Mesendoderm (in vitro differentiated cells): ENCODE results near the gene AIG1.

ENCODE experiments used
- DNase-seq: peaks from one replicate; pipeline ENCODE4 v3.0.0; 2013
- H2AK5ac ChIP-seq: 2 replicates; pipeline ENCODE4 v1.6.1; 2013; ENCODE audit warnings: low read length, inconsistent platforms
- H2BK120ac ChIP-seq: 2 replicates; pipeline ENCODE4 v1.6.1; 2013; ENCODE audit warnings: low read depth, mild to moderate bottlenecking, low read length, moderate library complexity, mixed read lengths
- H2BK15ac ChIP-seq: replicated peaks from 2 replicates; pipeline ENCODE4 v1.6.1; 2013; ENCODE audit warnings: low read depth, mild to moderate bottlenecking, moderate library complexity
- H2BK5ac ChIP-seq: 2 replicates; pipeline ENCODE4 v1.6.1; 2013; ENCODE audit warnings: low read length, inconsistent platforms
- H3K18ac ChIP-seq: 2 replicates; pipeline ENCODE4 v1.6.1; 2013; ENCODE audit warnings: mild to moderate bottlenecking, low read length, mixed read lengths
- H3K23ac ChIP-seq: one replicate; pipeline ENCODE4 v1.6.1; 2013; ENCODE audit warnings: low read length
- H3K27ac ChIP-seq: 2 replicates; pipeline ENCODE4 v1.5.1; 2013; ENCODE audit warnings: low read depth, mild to moderate bottlenecking, inconsistent platforms, low read length, moderate library complexity
- H3K27me3 ChIP-seq: 2 replicates; pipeline ENCODE4 v1.6.1; 2013; ENCODE audit warnings: low read length, control low read depth, mild to moderate bottlenecking, inconsistent platforms; ENCODE audit not compliant: insufficient read depth, poor library complexity
- H3K36me3 ChIP-seq: 2 replicates; pipeline ENCODE4 v1.6.1; 2013; ENCODE audit warnings: low read length, inconsistent platforms; ENCODE audit not compliant: control insufficient read depth, insufficient read depth
- H3K4ac ChIP-seq: one replicate; pipeline ENCODE4 v1.6.1; 2013; ENCODE audit warnings: low read depth, mild to moderate bottlenecking, low read length, moderate library complexity
- H3K4me1 ChIP-seq: 2 replicates; pipeline ENCODE4 v1.6.1; 2013; ENCODE audit warnings: low read depth, low read length, inconsistent platforms; ENCODE audit not compliant: control insufficient read depth
- H3K4me2 ChIP-seq: 2 replicates; pipeline ENCODE4 v1.6.1; 2013; ENCODE audit warnings: low read length
- H3K4me3 ChIP-seq: 2 replicates; pipeline ENCODE4 v1.5.1; 2013; ENCODE audit warnings: mild to moderate bottlenecking, low read length
- H3K56ac ChIP-seq: one replicate; pipeline ENCODE4 v1.6.1; 2013; ENCODE audit warnings: low read length
- H3K79me1 ChIP-seq: 2 replicates; pipeline ENCODE4 v1.6.1; 2013; ENCODE audit warnings: low read length, inconsistent platforms
- H3K79me2 ChIP-seq: 2 replicates; pipeline ENCODE4 v1.6.1; 2013; ENCODE audit warnings: mild to moderate bottlenecking, low read length; ENCODE audit not compliant: control insufficient read depth, insufficient read depth
- H3K9ac ChIP-seq: 2 replicates; pipeline ENCODE4 v1.6.1; 2013; ENCODE audit warnings: low read length, inconsistent platforms
- H4K5ac ChIP-seq: one replicate; pipeline ENCODE4 v1.6.1; 2013; ENCODE audit warnings: low read length
- H4K8ac ChIP-seq: one replicate; pipeline ENCODE4 v1.6.1; 2013; ENCODE audit warnings: low read depth, mild to moderate bottlenecking, control low read depth, low read length, moderate library complexity
- WGBS: extraction: QIAGEN DNeasy Blood & Tissue Kit; methylation state at CpG from one replicate; pipeline ENCODE4 v1.1.7; 2013; ENCODE audit warnings: low lambda C conversion rate, missing lambda C conversion rate; ENCODE audit not compliant: insufficient coverage; ENCODE audit errors: extremely low coverage; 5-methylcytosine and 5-hydroxymethylcytosine counted together

AIG1 gene

GRCh38 chr6:143215771-143216170 is 155.1 kb downstream of the AIG1 start:
- no peak overlapping the region for H3K9ac ChIP-seq
- no peak overlapping the region for H2AK5ac ChIP-seq
- H4K8ac ChIP-seq: no peak overlapping the region
- H3K4me2 ChIP-seq: no peak overlapping the region
- DNase-seq: no peak
- H3K27ac ChIP-seq: no peak overlapping the region
- no CpG with 5 or more reads among the region's 1 CpG for WGBS
- H3K4me1 ChIP-seq: no peaks in the 10 kb centered on the region
- H4K5ac ChIP-seq: no peak overlapping the region
- no peak overlapping the region for H3K4me3 ChIP-seq
- no peak overlapping the region for H3K4ac ChIP-seq
- no peaks in the 10 kb centered on the region for H3K36me3 ChIP-seq
- H2BK120ac ChIP-seq: no peak overlapping the region
- no peak overlapping the region for H3K18ac ChIP-seq
- H3K27me3 ChIP-seq: no peaks in the 10 kb centered on the region
- no peaks in the 10 kb centered on the region for H3K79me2 ChIP-seq
- no peaks in the 10 kb centered on the region for H3K79me1 ChIP-seq
- H3K56ac ChIP-seq: no peak overlapping the region
- no peak overlapping the region for H2BK5ac ChIP-seq
- no peak overlapping the region for H2BK15ac ChIP-seq
- H3K23ac ChIP-seq: no peak overlapping the region

DNA sequence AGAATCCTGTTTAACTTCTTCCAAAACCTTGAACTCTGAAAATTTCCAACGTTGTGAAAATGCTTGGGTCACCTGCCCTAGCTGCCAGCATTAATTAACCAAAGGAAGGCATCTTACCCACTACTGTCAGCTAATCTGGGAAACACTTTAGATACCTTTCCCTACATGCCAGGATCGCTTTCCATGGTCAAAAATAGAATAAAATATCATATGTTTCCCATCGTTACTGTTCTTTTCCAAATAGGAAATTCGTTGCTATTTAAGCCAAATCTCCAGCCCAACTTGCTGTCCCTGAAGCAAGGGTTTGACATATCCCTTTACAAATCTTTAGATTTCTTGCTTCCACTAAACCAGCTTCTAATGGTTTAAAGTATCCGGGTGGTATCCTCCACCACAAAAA is 157.5 kb downstream of the AIG1 start:
- H4K8ac ChIP-seq: no peak overlapping the region
- no peak overlapping the region for H2BK15ac ChIP-seq
- H4K5ac ChIP-seq: no peak overlapping the region
- H3K27me3 ChIP-seq: no peaks in the 10 kb centered on the region
- H3K4me3 ChIP-seq: no peak overlapping the region
- H3K79me1 ChIP-seq: no peaks in the 10 kb centered on the region
- no peak overlapping the region for H3K56ac ChIP-seq
- DNase-seq: no peak
- WGBS: no CpG with 5 or more reads among the region's 5 CpGs
- H3K36me3 ChIP-seq: no peaks in the 10 kb centered on the region
- H3K4ac ChIP-seq: no peak overlapping the region
- no peak overlapping the region for H3K4me2 ChIP-seq
- no peak overlapping the region for H3K27ac ChIP-seq
- H3K18ac ChIP-seq: no peak overlapping the region
- H3K79me2 ChIP-seq: no peaks in the 10 kb centered on the region
- H3K23ac ChIP-seq: no peak overlapping the region
- H3K9ac ChIP-seq: no peak overlapping the region
- no peak overlapping the region for H2AK5ac ChIP-seq
- H3K4me1 ChIP-seq: no peaks in the 10 kb centered on the region
- H2BK5ac ChIP-seq: no peak overlapping the region
- H2BK120ac ChIP-seq: no peak overlapping the region

DNA sequence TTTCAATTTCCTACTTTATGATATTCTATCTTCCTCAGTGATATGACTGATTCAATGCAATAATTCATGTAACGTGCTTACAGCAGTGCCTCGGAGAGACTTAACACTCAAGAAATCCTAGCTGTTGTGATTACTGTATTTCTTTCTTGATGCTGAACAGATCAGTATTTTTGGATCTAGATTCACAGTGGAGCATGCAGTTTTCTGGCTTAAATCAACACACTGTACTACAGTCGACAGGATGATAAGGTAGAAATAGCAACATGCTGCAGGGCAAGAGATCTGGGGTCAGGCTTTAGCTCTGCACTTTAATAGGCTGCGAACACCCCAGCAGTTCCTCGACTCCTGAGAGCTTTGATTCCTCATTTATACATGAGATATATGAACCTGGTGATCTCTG is 161.0 kb downstream of the AIG1 start:
- H4K5ac ChIP-seq: no peak overlapping the region
- H3K79me1 ChIP-seq: no peaks in the 10 kb centered on the region
- H3K9ac ChIP-seq: no peak overlapping the region
- no peak overlapping the region for H3K23ac ChIP-seq
- no peaks in the 10 kb centered on the region for H3K4me1 ChIP-seq
- H3K4me3 ChIP-seq: no peak overlapping the region
- no peaks in the 10 kb centered on the region for H3K36me3 ChIP-seq
- H3K27me3 ChIP-seq: no peaks in the 10 kb centered on the region
- no peak overlapping the region for H2BK120ac ChIP-seq
- DNase-seq: no peak
- no peak overlapping the region for H3K18ac ChIP-seq
- H3K4ac ChIP-seq: no peak overlapping the region
- H2BK5ac ChIP-seq: no peak overlapping the region
- H3K4me2 ChIP-seq: no peak overlapping the region
- no peak overlapping the region for H3K27ac ChIP-seq
- H4K8ac ChIP-seq: no peak overlapping the region
- H3K79me2 ChIP-seq: no peaks in the 10 kb centered on the region
- H3K56ac ChIP-seq: no peak overlapping the region
- WGBS: no CpG with 5 or more reads among the region's 5 CpGs
- H2AK5ac ChIP-seq: no peak overlapping the region
- H2BK15ac ChIP-seq: no peak overlapping the region

DNA sequence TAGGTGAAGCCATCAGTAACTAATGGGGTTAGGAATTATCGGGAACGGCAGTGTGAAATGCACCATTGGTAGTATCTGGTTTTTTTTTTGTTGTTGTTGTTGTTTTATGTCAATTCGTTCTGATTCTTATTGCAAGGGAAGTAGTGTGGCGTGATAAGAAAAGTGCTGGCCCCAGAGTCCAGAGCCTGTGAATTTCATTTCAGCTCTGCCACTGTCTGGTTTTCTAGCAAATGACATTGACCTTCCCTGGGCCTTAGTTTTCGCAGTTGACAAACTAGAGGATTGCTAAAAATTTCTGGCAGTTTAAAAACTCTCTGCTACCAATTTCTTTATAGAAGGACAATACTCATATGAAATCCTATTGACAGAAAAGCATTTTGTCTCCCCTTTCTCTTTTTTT is 161.6 kb downstream of the AIG1 start:
- Histone ChIP-seq H3K9ac (no peak overlapping the region), H3K4me1 (no peaks in the 10 kb centered on the region), H3K18ac (no peak overlapping the region), H3K27me3 (no peaks in the 10 kb centered on the region), H3K4ac (no peak overlapping the region), H4K8ac (no peak overlapping the region), H4K5ac (no peak overlapping the region), H2BK5ac (no peak overlapping the region), H2BK120ac (no peak overlapping the region), H3K79me2 (no peaks in the 10 kb centered on the region), H3K4me2 (no peak overlapping the region), H3K23ac (no peak overlapping the region), H3K4me3 (no peak overlapping the region), H2BK15ac (no peak overlapping the region), H2AK5ac (no peak overlapping the region), H3K36me3 (no peaks in the 10 kb centered on the region), H3K27ac (no peak overlapping the region), H3K56ac (no peak overlapping the region), H3K79me1 (no peaks in the 10 kb centered on the region)
- DNase-seq: no peak
- no CpG with 5 or more reads among the region's 5 CpGs for WGBS

- H3K27ac ChIP-seq: no peak overlapping the region
- H4K8ac ChIP-seq: no peak overlapping the region
- no peak overlapping the region for H3K4ac ChIP-seq
- no peak overlapping the region for H2AK5ac ChIP-seq
- no peak for DNase-seq
- H2BK120ac ChIP-seq: no peak overlapping the region
- WGBS: no CpG with 5 or more reads among the region's 2 CpGs
- no peak overlapping the region for H3K23ac ChIP-seq
- H2BK5ac ChIP-seq: no peak overlapping the region
- no peak overlapping the region for H4K5ac ChIP-seq
- H3K36me3 ChIP-seq: no peaks in the 10 kb centered on the region
- no peaks in the 10 kb centered on the region for H3K79me2 ChIP-seq
- H3K4me3 ChIP-seq: no peak overlapping the region
- H2BK15ac ChIP-seq: no peak overlapping the region
- H3K27me3 ChIP-seq: no peaks in the 10 kb centered on the region
- H3K4me2 ChIP-seq: no peak overlapping the region
- H3K79me1 ChIP-seq: no peaks in the 10 kb centered on the region
- peak overlapping the region; percentile 3 for H3K18ac ChIP-seq
- H3K56ac ChIP-seq: no peak overlapping the region
- no peak overlapping the region for H3K9ac ChIP-seq
- H3K4me1 ChIP-seq: no peaks in the 10 kb centered on the region
Observed at GRCh38 chr6:143222801-143223231, 162.1 kb downstream of the AIG1 start.

- no peaks in the 10 kb centered on the region for H3K79me1 ChIP-seq
- H3K9ac ChIP-seq: no peak overlapping the region
- no peak overlapping the region for H3K23ac ChIP-seq
- no peaks in the 10 kb centered on the region for H3K36me3 ChIP-seq
- no peaks in the 10 kb centered on the region for H3K79me2 ChIP-seq
- no CpG with 5 or more reads among the region's 8 CpGs for WGBS
- no peaks in the 10 kb centered on the region for H3K27me3 ChIP-seq
- H4K8ac ChIP-seq: no peak overlapping the region
- no peak overlapping the region for H2BK5ac ChIP-seq
- H4K5ac ChIP-seq: no peak overlapping the region
- no peak overlapping the region for H3K4ac ChIP-seq
- H3K4me3 ChIP-seq: no peak overlapping the region
- H3K56ac ChIP-seq: no peak overlapping the region
- no peak overlapping the region for H2BK15ac ChIP-seq
- H3K4me2 ChIP-seq: no peak overlapping the region
- peak; percentile 44 for DNase-seq
- H3K27ac ChIP-seq: no peak overlapping the region
- no peak overlapping the region for H2BK120ac ChIP-seq
- no peaks in the 10 kb centered on the region for H3K4me1 ChIP-seq
- no peak overlapping the region for H3K18ac ChIP-seq
- no peak overlapping the region for H2AK5ac ChIP-seq
Observed at GRCh38 chr6:143223895-143224294, 163.2 kb downstream of the AIG1 start.
